Caco-2 (cell line): ENCODE data around the gene WDR45. TPM values are rescaled to one million over a fixed set of nuclear protein-coding genes. Genes with fewer than 3 reads are reported as not detected.

Experiments used
- BruUV-seq: library from RNA; stranded (reverse); fragments of 400-500 nt; replicated peaks from 2 replicates; lab custom pipeline; 2021; lab: Mats Ljungman, UMichigan
- CTCF ChIA-PET: fragments of 300-600 bp; sonication (Branson Sonifier 250); formaldehyde crosslinking; loops from one replicate; lab custom pipeline; 2022; ENCODE audit warnings: antibody characterized with exemption; lab: Charles Lee
- POLR2A ChIA-PET: fragments of 300-600 bp; sonication (Branson Sonifier 250); formaldehyde crosslinking; loops from one replicate; lab custom pipeline; 2022; ENCODE audit warnings: antibody characterized with exemption; lab: Charles Lee
- DNase-seq, 2 experiments: peaks; one replicate each; pipeline versions ENCODE4 v3.0.0 to v3.0.0-alpha.2; 2020 to 2022
- H3K27me3 ChIP-seq: replicated peaks from 2 replicates; pipeline ENCODE4 v1.6.0; 2011; ENCODE audit warnings: low read length; ENCODE audit not compliant: control insufficient read depth, insufficient read depth
- H3K36me3 ChIP-seq: 2 replicates; pipeline ENCODE4 v1.5.1; 2011; ENCODE audit warnings: low read length; ENCODE audit not compliant: control insufficient read depth, insufficient read depth
- H3K4me1 ChIP-seq: fragments of 250-450 bp; sonication (Bioruptor Pico); 2 replicates; pipeline ENCODE4 v1.5.1; 2020; ENCODE audit warnings: mild to moderate bottlenecking
- H3K4me3 ChIP-seq: 2 replicates; pipeline ENCODE4 v1.5.1; 2011; ENCODE audit warnings: low read depth, mild to moderate bottlenecking, control low read depth, low read length
- H3K9me3 ChIP-seq: fragments of 250-450 bp; sonication (Bioruptor Pico); 2 replicates; pipeline ENCODE4 v1.5.1; 2020; ENCODE audit warnings: mild to moderate bottlenecking, moderate library complexity
- H3K27ac Mint-ChIP-seq: one replicate; pipeline ENCODE4 v1.8.0; 2022; ENCODE audit warnings: mixed read lengths; ENCODE audit not compliant: unreplicated experiment
- H3K27me3 Mint-ChIP-seq: one replicate; pipeline ENCODE4 v1.8.0; 2022; ENCODE audit warnings: mixed read lengths; ENCODE audit not compliant: insufficient read depth, unreplicated experiment
- H3K36me3 Mint-ChIP-seq: one replicate; pipeline ENCODE4 v1.8.0; 2022; ENCODE audit warnings: mild to moderate bottlenecking, mixed read lengths; ENCODE audit not compliant: insufficient read depth, unreplicated experiment
- H3K4me1 Mint-ChIP-seq: one replicate; pipeline ENCODE4 v1.8.0; 2022; ENCODE audit warnings: low read depth, mixed read lengths; ENCODE audit not compliant: unreplicated experiment
- H3K4me3 Mint-ChIP-seq: one replicate; pipeline ENCODE4 v1.8.0; 2022; ENCODE audit warnings: mild to moderate bottlenecking, moderate library complexity, mixed read lengths; ENCODE audit not compliant: unreplicated experiment
- H3K9me3 Mint-ChIP-seq: one replicate; pipeline ENCODE4 v1.8.0; 2022; ENCODE audit warnings: mixed read lengths; ENCODE audit not compliant: unreplicated experiment
- intact Hi-C: fragments of 100-400 bp; cut with micrococcal nuclease; formaldehyde crosslinking; loops from one replicate; pipeline ENCODE4 v1.10.0; 2022; ENCODE audit not compliant: unreplicated experiment
- total RNA-seq: library from RNA; stranded (reverse); gene quantifications from 2 replicates; pipeline ENCODE4 v1.2.3, GENCODE V29; 2022
- TF ChIP-seq, protein P1 (sequence below), 2 experiments: fragments of 200-600 bp in 1 of 2; IDR thresholded peaks; 1 replicate in 1 of 2; 2 replicates in 1 of 2; pipeline versions ENCODE4 v1.5.1 to v1.8.0; 2011 to 2022; ENCODE audit warnings: antibody characterized with exemption in 1 of 2, control low read depth in 1 of 2, inconsistent platforms in 1 of 2, low read depth in 1 of 2, low read length in 1 of 2, mild to moderate bottlenecking in 1 of 2, moderate library complexity in 1 of 2; ENCODE audit not compliant: insufficient read depth in 1 of 2, severe bottlenecking in 1 of 2, unreplicated experiment in 1 of 2

WDR45 gene
- total RNA-seq, 1 experiment from 2014 or later = 28.6 TPM

GRCh38 chrX:49106296-49106695, 26.6 kb upstream of the WDR45 start:
- CTCF ChIA-PET = interaction anchor here (0.9 kb wide), 1 partner anchor 18 kb away, joined by 3 read pairs; no protein-coding TSS in a partner anchor
- Mint-ChIP-seq H3K27ac (no peak overlapping the region), H3K27me3 (no peaks in the 10 kb centered on the region), H3K9me3 (no peaks in the 10 kb centered on the region), H3K4me1 (peaks cover 6% of the 10 kb centered on the region), H3K4me3 (no peak overlapping the region), H3K36me3 (peaks cover 10% of the 10 kb centered on the region)
- no peak for DNase-seq
- H3K4me1 ChIP-seq = no peaks in the 10 kb centered on the region
- intact Hi-C loops = loop anchor here (10.0 kb wide), 1 partner anchor 61 kb away; the partner anchor contains the start of gene TFE3
- no peak overlapping the region for H3K4me3 ChIP-seq
- TF ChIP-seq, protein P1, sequence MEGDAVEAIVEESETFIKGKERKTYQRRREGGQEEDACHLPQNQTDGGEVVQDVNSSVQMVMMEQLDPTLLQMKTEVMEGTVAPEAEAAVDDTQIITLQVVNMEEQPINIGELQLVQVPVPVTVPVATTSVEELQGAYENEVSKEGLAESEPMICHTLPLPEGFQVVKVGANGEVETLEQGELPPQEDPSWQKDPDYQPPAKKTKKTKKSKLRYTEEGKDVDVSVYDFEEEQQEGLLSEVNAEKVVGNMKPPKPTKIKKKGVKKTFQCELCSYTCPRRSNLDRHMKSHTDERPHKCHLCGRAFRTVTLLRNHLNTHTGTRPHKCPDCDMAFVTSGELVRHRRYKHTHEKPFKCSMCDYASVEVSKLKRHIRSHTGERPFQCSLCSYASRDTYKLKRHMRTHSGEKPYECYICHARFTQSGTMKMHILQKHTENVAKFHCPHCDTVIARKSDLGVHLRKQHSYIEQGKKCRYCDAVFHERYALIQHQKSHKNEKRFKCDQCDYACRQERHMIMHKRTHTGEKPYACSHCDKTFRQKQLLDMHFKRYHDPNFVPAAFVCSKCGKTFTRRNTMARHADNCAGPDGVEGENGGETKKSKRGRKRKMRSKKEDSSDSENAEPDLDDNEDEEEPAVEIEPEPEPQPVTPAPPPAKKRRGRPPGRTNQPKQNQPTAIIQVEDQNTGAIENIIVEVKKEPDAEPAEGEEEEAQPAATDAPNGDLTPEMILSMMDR (IDR thresholded peaks at IDR 0.05; ENCODE audit: insufficient read depth in 1 of 2, low read depth in 1 of 2, low read length in 1 of 2, severe bottlenecking in 1 of 2, unreplicated experiment in 1 of 2) = no peak
- H3K36me3 ChIP-seq = no peaks in the 10 kb centered on the region
- POLR2A ChIA-PET = no interaction called here
- no peaks in the 10 kb centered on the region for H3K27me3 ChIP-seq
- no peaks in the 10 kb centered on the region for H3K9me3 ChIP-seq
- no TSS peak for BruUV-seq

DNA sequence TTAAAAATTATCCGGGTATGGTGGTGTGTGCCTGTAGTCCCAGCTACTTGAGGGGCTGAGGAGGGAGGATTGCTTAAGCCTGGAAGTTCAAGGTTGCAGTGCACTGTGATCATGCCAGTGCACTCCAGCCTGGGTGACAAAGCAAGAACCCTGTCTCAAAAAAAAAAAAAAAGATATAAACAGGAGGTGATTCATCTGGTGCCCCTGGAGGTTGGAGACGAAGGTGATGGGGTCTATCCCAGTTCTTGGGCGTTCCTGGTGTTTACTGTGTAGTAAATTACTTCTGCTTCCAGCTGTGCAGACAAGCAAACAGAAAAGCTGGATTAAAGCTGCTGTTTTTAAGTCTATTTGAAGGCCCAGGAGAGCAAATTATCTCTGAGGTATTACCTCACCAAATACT, 23.9 kb upstream of the WDR45 start:
- intact Hi-C loops = loop anchor here (10.0 kb wide), 1 partner anchor 59 kb away; the partner anchor contains the start of gene TFE3
- Histone ChIP-seq H3K27me3 (no peaks in the 10 kb centered on the region), H3K4me1 (no peaks in the 10 kb centered on the region), H3K4me3 (no peak overlapping the region), H3K9me3 (no peaks in the 10 kb centered on the region), H3K36me3 (no peaks in the 10 kb centered on the region)
- TF ChIP-seq, protein P1 (IDR thresholded peaks at IDR 0.05; ENCODE audit: insufficient read depth in 1 of 2, low read depth in 1 of 2, low read length in 1 of 2, severe bottlenecking in 1 of 2, unreplicated experiment in 1 of 2) = no peak
- BruUV-seq = no TSS peak
- no peak for DNase-seq
- peaks cover 6% of the 10 kb centered on the region for H3K4me1 Mint-ChIP-seq
- no peak overlapping the region for H3K27ac Mint-ChIP-seq
- ChIA-PET POLR2A (no interaction called here), CTCF (no interaction called here)
- H3K4me3 Mint-ChIP-seq = no peak overlapping the region
- no peaks in the 10 kb centered on the region for H3K9me3 Mint-ChIP-seq
- H3K36me3 Mint-ChIP-seq = peaks cover 16% of the 10 kb centered on the region
- H3K27me3 Mint-ChIP-seq = no peaks in the 10 kb centered on the region

DNA sequence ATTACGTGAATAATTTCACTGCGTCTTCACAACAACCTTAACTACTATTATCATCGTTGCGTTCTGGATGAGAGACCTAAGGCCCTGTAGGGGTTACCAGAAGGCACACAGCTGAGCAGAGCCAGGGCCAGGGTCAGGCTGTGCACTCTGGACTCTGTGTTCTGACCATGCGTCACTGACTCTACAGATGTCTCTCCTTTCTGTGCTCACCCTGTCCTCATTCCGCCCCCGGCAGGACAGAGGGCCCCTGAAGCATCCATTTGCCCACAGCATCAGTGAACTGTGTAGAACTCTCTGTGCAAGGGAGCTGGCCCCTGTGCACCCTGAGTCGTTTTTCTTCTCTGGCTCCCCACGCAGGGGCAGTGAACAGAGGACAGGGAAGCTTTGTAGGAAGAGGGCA, 22.5 kb upstream of the WDR45 start:
- POLR2A ChIA-PET = no interaction called here
- no TSS peak for BruUV-seq
- no peak overlapping the region for H3K27ac Mint-ChIP-seq
- DNase-seq = no peak
- H3K4me1 Mint-ChIP-seq = peaks cover 6% of the 10 kb centered on the region
- no peaks in the 10 kb centered on the region for H3K4me1 ChIP-seq
- no peaks in the 10 kb centered on the region for H3K9me3 ChIP-seq
- no peak overlapping the region for H3K4me3 ChIP-seq
- H3K36me3 ChIP-seq = no peaks in the 10 kb centered on the region
- no peaks in the 10 kb centered on the region for H3K9me3 Mint-ChIP-seq
- TF ChIP-seq, protein P1 (IDR thresholded peaks at IDR 0.05; ENCODE audit: insufficient read depth in 1 of 2, low read depth in 1 of 2, low read length in 1 of 2, severe bottlenecking in 1 of 2, unreplicated experiment in 1 of 2) = no peak
- no peaks in the 10 kb centered on the region for H3K27me3 ChIP-seq
- no peaks in the 10 kb centered on the region for H3K27me3 Mint-ChIP-seq
- intact Hi-C loops = loop anchor here (10.0 kb wide), 1 partner anchor 57 kb away; the partner anchor contains the start of gene TFE3
- CTCF ChIA-PET = interaction anchor here (0.6 to 0.8 kb wide), 2 partner anchors 22 to 99 kb away, joined by 3 to 7 read pairs; partner anchors contain the start of gene WDR45
- peak overlapping the region; percentile 79 for H3K4me3 Mint-ChIP-seq
- H3K36me3 Mint-ChIP-seq = peaks cover 11% of the 10 kb centered on the region
